ENCODE measurements around the gene SMIM36.

- TF ChIP-seq CTCF (IDR thresholded peaks at IDR 0.05) (no peak), POLR2A (IDR thresholded peaks at IDR 0.05) (no peak)
Observed at GRCh38 chr17:55440391-55440790, 70.9 kb downstream of the SMIM36 start.
